Neural crest cell (in vitro differentiated cells): ENCODE data around the gene WDR45B. TPM values are rescaled to one million over a fixed set of nuclear protein-coding genes. Genes with fewer than 3 reads are reported as not detected.

ENCODE experiments used
- DNase-seq: peaks from one replicate; pipeline ENCODE4 v3.0.0; 2021; ENCODE audit warnings: low read depth, mixed read lengths, low spot score
- H3K27ac Mint-ChIP-seq: one replicate; pipeline ENCODE4 v1.8.0; 2021; ENCODE audit warnings: mild to moderate bottlenecking, mixed read lengths; ENCODE audit not compliant: unreplicated experiment
- H3K27me3 Mint-ChIP-seq: 2 replicates; pipeline ENCODE4 v1.8.0; 2021; ENCODE audit warnings: low read depth, mild to moderate bottlenecking, mixed read lengths
- H3K36me3 Mint-ChIP-seq: 2 replicates; pipeline ENCODE4 v1.8.0; 2021; ENCODE audit warnings: low read depth, mild to moderate bottlenecking, mixed read lengths
- H3K4me1 Mint-ChIP-seq: 2 replicates; pipeline ENCODE4 v1.8.0; 2021; ENCODE audit warnings: mixed read lengths
- H3K4me3 Mint-ChIP-seq: one replicate; pipeline ENCODE4 v1.8.0; 2021; ENCODE audit warnings: mild to moderate bottlenecking, mixed read lengths
- H3K9me3 Mint-ChIP-seq: 2 replicates; pipeline ENCODE4 v1.8.0; 2021; ENCODE audit warnings: mixed read lengths
- CTCF ChIP-seq: fragments of 200-600 bp; sonication (generic); conservative IDR thresholded peaks from 2 replicates; pipeline ENCODE4 v1.5.0; 2021; ENCODE audit warnings: antibody characterized with exemption, mild to moderate bottlenecking
- microRNA-seq: library from miRNA; unstranded; fragments of <30 nt; microRNA quantifications from one replicate; pipeline ENCODE4, GENCODE V29; 2020
- total RNA-seq: library from RNA; stranded (reverse); gene quantifications from 2 replicates; pipeline ENCODE4 v1.2.1, GENCODE V29; 2021

The WDR45B gene
- total RNA-seq, 1 donor from 2014 or later: 57.1 TPM

GRCh38 chr17:82565551-82565950 lies 82.7 kb downstream of the WDR45B start:
- peaks cover 16% of the 10 kb centered on the region for H3K4me1 Mint-ChIP-seq
- TF ChIP-seq CTCF: no peak
- H3K9me3 Mint-ChIP-seq: no peaks in the 10 kb centered on the region
- peaks cover 3% of the 10 kb centered on the region for H3K36me3 Mint-ChIP-seq
- no peak overlapping the region for H3K27ac Mint-ChIP-seq
- no peaks in the 10 kb centered on the region for H3K27me3 Mint-ChIP-seq
- no peak for DNase-seq
- no peak overlapping the region for H3K4me3 Mint-ChIP-seq

Small RNA genes within 50 kb of the gene (microRNA-seq; reads per million reads assigned to microRNA genes)
- not detected for gene MIR4525

Other genes with a start within 250 kb of the WDR45B start
- gene HEXD, start 230.1 kb downstream of the WDR45B start, total RNA-seq: 47.8 and 48.5 TPM in 2 replicates
- 33.3 and 35.6 TPM in 2 replicates for gene OGFOD3, start 229.9 kb downstream of the WDR45B start, total RNA-seq
- 111 and 115 TPM in 2 replicates for gene CYBC1, start 197.7 kb downstream of the WDR45B start, total RNA-seq
- gene NARF, start 189.7 kb downstream of the WDR45B start, total RNA-seq: 73.3 and 84.2 TPM in 2 replicates
- 84.3 and 92.2 TPM in 2 replicates for gene FOXK2, start 128.7 kb downstream of the WDR45B start, total RNA-seq
- gene RAB40B, start 50.3 kb upstream of the WDR45B start, total RNA-seq: 5.6 and 8.9 TPM in 2 replicates
- gene FN3KRP, start 68.3 kb upstream of the WDR45B start, total RNA-seq: 44.1 and 44.4 TPM in 2 replicates
- gene FN3K, start 87.2 kb upstream of the WDR45B start, total RNA-seq: 21.7 and 23.8 TPM in 2 replicates
- gene TBCD, start 103.6 kb upstream of the WDR45B start, total RNA-seq: 155 and 166 TPM in 2 replicates
- gene ZNF750, start 191.6 kb upstream of the WDR45B start, total RNA-seq: not detected in 2 replicates